Gastroesophageal sphincter (tissue), 4 donors: Measurements from ENCODE around the gene SYPL1. TPM values are rescaled to one million over a fixed set of nuclear protein-coding genes. Genes with fewer than 3 reads are reported as not detected.
A peak's percentile ranks its signal among the peaks of the same experiment; 100 is the strongest.

Source experiments
- ATAC-seq: fragments of 150-250 bp; one replicate; pipeline ENCODE4 v1.9.1; 2016; ENCODE audit warnings: mild to moderate bottlenecking, moderate library complexity
- H3K27ac ChIP-seq, 4 donors: fragments of 200-600 bp; sonication (generic) in 3 of 4; 1 replicate in 3 of 4; 2 replicates in 1 of 4; pipeline ENCODE4 v1.5.1; 2016 to 2019
- H3K27me3 ChIP-seq: fragments of 200-600 bp; sonication (generic); one replicate; pipeline ENCODE4 v1.5.1; 2019
- H3K36me3 ChIP-seq, 2 donors: fragments of 200-600 bp; sonication (generic); one replicate each; pipeline ENCODE4 v1.5.1; 2019; ENCODE audit warnings: control low read depth in 1 of 2
- H3K4me1 ChIP-seq, 3 donors: fragments of 200-600 bp; sonication (generic); 1 replicate in 2 of 3; 2 replicates in 1 of 3; pipeline ENCODE4 v1.5.1; 2016 to 2019; ENCODE audit warnings: control low read depth in 2 of 3
- H3K4me3 ChIP-seq, 2 donors: fragments of 200-600 bp; sonication (generic); one replicate each; pipeline ENCODE4 v1.5.1; 2019; ENCODE audit warnings: mild to moderate bottlenecking in 1 of 2, moderate library complexity in 1 of 2
- H3K9me3 ChIP-seq, 3 donors: fragments of 200-600 bp; sonication (generic); one replicate each; pipeline ENCODE4 v1.5.1; 2017 to 2019; ENCODE audit warnings: control low read depth in 2 of 3
- EP300 ChIP-seq: sonication (generic); formaldehyde crosslinking; IDR thresholded peaks from one replicate; pipeline ENCODE4 v1.6.1; 2017; ENCODE audit warnings: antibody characterized with exemption, mild to moderate bottlenecking
- POLR2A ChIP-seq, 2 donors: fragments of 450-650 bp; IDR thresholded peaks; one replicate each; pipeline ENCODE4 v1.6.1; 2017; ENCODE audit warnings: antibody characterized with exemption in 2 of 2, mild to moderate bottlenecking in 2 of 2, moderate library complexity in 1 of 2
- POLR2AphosphoS5 ChIP-seq: sonication (generic); formaldehyde crosslinking; IDR thresholded peaks from one replicate; pipeline ENCODE4 v1.6.1; 2017; ENCODE audit warnings: antibody characterized with exemption
- WGBS, 2 donors: methylation state at CpG; one replicate each; pipeline ENCODE4 v1.1.5; 2018; ENCODE audit warnings: low coverage in 1 of 2; 5-methylcytosine and 5-hydroxymethylcytosine counted together
- total RNA-seq, 4 donors: library from RNA; depleted of rRNA; stranded (reverse); fragments of >200 nt; gene quantifications; one replicate each; pipeline ENCODE4 v1.1.0, GENCODE V29; 2016
- TF ChIP-seq, protein P1 (sequence below), 4 experiments: fragments of 200-600 bp in 2 of 4; fragments of 450-650 bp in 2 of 4; sonication (generic) in 1 of 4; IDR thresholded peaks; one replicate each; pipeline ENCODE4 v1.5.1; 2017 to 2019; ENCODE audit warnings: antibody characterized with exemption in 4 of 4, mild to moderate bottlenecking in 2 of 4, moderate library complexity in 2 of 4

Gene SYPL1
- total RNA-seq: 100 to 1,000 TPM in 1 of 4 donors, 10 to 100 TPM in 3; 80.0 to 132 (median 93.2) TPM

DNA sequence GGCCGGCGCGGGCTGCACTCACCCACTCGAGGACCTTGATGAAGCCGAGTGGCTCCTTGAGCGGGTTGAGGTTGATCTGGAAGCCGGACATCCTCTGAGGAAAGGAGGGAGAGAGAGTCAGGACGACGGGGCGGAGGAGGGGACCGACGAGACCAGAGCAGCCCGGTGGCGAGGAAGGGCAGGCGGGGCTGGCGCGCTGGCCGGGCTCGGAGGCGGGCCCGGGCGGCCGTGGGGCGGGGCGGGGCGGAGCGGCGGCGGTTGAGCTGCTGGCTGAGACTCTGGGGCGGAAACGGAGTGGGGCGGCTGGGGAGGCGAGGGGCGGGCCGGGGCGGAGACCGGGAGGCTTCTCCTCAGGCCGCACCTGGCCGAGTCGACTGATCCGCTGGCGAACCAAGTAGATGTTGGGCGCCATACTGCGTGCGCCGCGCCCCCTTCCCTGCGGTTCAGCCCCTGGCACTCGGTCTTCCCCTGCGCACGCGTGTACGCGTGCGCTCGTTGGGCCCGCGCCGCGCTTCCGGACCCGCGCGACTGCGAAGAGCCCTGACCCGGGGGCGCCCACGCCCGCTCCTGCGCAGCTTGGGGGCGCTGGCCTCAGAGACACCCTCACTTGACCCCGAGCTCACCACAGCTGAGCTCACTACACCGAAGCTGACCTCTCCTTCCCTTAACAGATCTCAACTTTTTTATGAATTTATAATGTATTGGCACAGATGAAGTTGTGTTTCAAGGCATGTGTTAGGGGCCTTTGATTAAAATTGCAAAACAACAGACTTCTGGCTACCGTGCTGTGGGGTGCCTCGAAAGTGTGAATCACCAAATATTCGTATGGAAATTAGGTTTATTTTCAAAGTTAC is at the start of gene SYPL1:
SYPL1 (minus strand) TSS at position 195 of the 854 bp plus-strand sequence; CDS start at position 91, 104 bp downstream.
- TF ChIP-seq, protein P1, sequence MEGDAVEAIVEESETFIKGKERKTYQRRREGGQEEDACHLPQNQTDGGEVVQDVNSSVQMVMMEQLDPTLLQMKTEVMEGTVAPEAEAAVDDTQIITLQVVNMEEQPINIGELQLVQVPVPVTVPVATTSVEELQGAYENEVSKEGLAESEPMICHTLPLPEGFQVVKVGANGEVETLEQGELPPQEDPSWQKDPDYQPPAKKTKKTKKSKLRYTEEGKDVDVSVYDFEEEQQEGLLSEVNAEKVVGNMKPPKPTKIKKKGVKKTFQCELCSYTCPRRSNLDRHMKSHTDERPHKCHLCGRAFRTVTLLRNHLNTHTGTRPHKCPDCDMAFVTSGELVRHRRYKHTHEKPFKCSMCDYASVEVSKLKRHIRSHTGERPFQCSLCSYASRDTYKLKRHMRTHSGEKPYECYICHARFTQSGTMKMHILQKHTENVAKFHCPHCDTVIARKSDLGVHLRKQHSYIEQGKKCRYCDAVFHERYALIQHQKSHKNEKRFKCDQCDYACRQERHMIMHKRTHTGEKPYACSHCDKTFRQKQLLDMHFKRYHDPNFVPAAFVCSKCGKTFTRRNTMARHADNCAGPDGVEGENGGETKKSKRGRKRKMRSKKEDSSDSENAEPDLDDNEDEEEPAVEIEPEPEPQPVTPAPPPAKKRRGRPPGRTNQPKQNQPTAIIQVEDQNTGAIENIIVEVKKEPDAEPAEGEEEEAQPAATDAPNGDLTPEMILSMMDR (IDR thresholded peaks at IDR 0.05): peak in 2 of 4 experiments; percentile 23 to 49
- TF ChIP-seq POLR2A (IDR thresholded peaks at IDR 0.05) (peak; percentile 22 to 26), EP300 (no peak), POLR2AphosphoS5 (peak; percentile 57)
- H3K4me1 ChIP-seq: peaks cover 0 to 74% (median 18%) of the 10 kb centered on the region in 3 donors
- H3K9me3 ChIP-seq: no peaks in the 10 kb centered on the region
- WGBS, 2 donors: 2 to 14% methylated on average over 3 to 25 of the region's 76 CpGs
- H3K27me3 ChIP-seq: no peaks in the 10 kb centered on the region
- peak within 1 kb of the TSS; percentile 76 to 99 (median 98) for H3K27ac ChIP-seq
- peak; percentile 95 for ATAC-seq
- peaks cover 0 to 3% of the 10 kb centered on the region in 2 donors for H3K36me3 ChIP-seq
- H3K4me3 ChIP-seq: peak within 1 kb of the TSS; percentile 76 to 79

DNA sequence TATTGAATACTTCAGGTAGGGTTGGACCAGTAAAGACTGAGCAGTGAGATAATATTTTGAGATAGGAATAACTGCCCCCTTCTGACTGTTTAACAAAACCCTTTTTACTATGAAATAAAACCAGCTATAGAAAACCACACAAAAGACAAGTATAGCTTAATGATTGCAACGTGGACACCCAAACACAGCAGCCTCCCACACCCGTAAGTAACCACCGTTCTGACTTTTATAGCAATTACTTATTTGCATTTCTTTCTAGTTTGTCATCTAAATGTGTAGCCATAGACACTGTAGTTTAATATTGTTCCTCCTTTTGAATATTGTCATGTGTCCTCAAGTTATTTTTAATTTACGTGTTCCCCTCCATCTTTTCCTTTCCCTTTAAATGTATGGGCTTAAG is 42.9 kb upstream of the SYPL1 start:
- no peak overlapping the region for H3K4me3 ChIP-seq

DNA sequence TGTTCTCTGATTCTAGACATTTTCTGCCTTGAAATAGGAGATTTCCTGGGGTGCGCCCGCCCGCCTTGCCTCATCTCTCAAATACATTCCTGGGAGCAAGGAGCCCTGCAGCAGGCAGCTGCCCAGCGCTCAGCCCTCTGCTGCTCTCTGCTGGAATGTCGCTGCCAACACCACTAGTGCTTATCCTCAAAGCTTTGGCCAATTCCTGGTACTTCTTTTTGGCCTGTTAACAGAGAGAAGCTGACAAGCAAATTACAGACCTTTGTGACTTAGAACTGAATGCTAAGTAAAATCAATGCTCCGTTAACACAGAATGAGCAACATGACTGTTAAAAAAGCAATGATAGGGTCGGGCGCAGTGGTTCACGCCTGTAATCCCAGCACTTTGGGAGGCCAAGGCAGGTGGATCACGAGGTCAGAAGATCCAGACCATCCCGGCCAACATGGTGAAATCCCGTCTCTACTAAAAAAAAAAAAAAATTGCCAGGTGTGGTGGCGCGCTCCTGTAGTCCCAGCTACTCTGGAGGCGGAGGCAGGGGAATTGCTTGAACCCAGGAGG is 41.9 kb upstream of the SYPL1 start:
- no peaks in the 10 kb centered on the region for H3K27me3 ChIP-seq
- TF ChIP-seq POLR2AphosphoS5: peak; percentile 40
- TF ChIP-seq, protein P1 (IDR thresholded peaks at IDR 0.05): peak; percentile 95 to 98 (median 97)
- TF ChIP-seq POLR2A (IDR thresholded peaks at IDR 0.05): no peak
- no peak for TF ChIP-seq EP300
- no peaks in the 10 kb centered on the region for H3K36me3 ChIP-seq
- H3K4me1 ChIP-seq: peaks cover 0 to 14% (median 0%) of the 10 kb centered on the region in 3 donors
- H3K27ac ChIP-seq: no peak overlapping the region
- no peaks in the 10 kb centered on the region for H3K9me3 ChIP-seq
- ATAC-seq: peak; percentile 92
- WGBS, 2 donors: 38 to 43% methylated on average over 8 to 12 of the region's 15 CpGs
- no peak overlapping the region for H3K4me3 ChIP-seq

More for the DNA sequence above, 42.9 kb upstream of the SYPL1 start:
- Histone ChIP-seq H3K9me3 (peaks cover 0 to 1% (median 0%) of the 10 kb centered on the region in 3 donors), H3K27me3 (no peaks in the 10 kb centered on the region), H3K4me1 (peaks cover 0 to 14% (median 0%) of the 10 kb centered on the region in 3 donors), H3K27ac (no peak overlapping the region), H3K36me3 (no peaks in the 10 kb centered on the region)
- whole genome bisulfite sequencing, 2 donors: 69 to 78% methylated on average over 4 of the region's 4 CpGs
- ATAC-seq: no peak
- TF ChIP-seq EP300 (no peak), POLR2A (IDR thresholded peaks at IDR 0.05) (no peak), POLR2AphosphoS5 (no peak)
- TF ChIP-seq, protein P1 (IDR thresholded peaks at IDR 0.05): no peak

DNA sequence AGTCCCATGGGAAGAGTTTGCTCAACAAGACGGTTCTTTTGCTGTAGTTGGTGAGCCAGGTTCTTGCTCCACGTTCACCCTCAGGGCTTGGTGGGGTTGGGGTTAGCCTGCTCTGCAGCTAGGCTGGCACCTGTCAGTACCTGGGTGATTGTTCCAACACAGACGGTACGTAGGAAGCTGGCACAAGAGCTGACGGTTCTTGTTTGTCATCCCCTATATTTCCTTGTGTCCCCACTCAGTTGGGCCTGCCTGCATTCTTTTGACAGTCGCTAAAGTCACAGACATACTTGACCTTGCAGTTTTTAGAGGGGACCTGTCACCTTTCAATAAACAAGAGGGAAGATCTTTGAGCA is 40.2 kb upstream of the SYPL1 start:
- Histone ChIP-seq H3K27me3 (no peaks in the 10 kb centered on the region), H3K4me1 (peaks cover 0 to 14% (median 0%) of the 10 kb centered on the region in 3 donors), H3K9me3 (no peaks in the 10 kb centered on the region), H3K4me3 (no peak overlapping the region), H3K27ac (no peak overlapping the region), H3K36me3 (no peaks in the 10 kb centered on the region)
- 69 to 78% methylated on average over 4 of the region's 6 CpGs for WGBS, 2 donors
- no peak for TF ChIP-seq POLR2A (IDR thresholded peaks at IDR 0.05)
- no peak for TF ChIP-seq EP300
- no peak for TF ChIP-seq POLR2AphosphoS5
- TF ChIP-seq, protein P1 (IDR thresholded peaks at IDR 0.05): no peak
- no peak for ATAC-seq
